HG02943 (cell line): ENCODE measurements around the gene STK32C.
"Not testable (repeated sequence)": the region's sequence is repeated elsewhere in the genome, so short reads cannot be mapped to it uniquely, and the experiment has no call there.

ENCODE experiments used
- ATAC-seq: cut with Tn5 transposase; IDR thresholded peaks from one replicate; pipeline ENCODE4 v1.9.1; 2021; ENCODE audit warnings: mild to moderate bottlenecking, low read depth, moderate library complexity; ENCODE audit not compliant: unreplicated experiment

The STK32C gene

GRCh38 chr10:132307823-132308586 is at the start of gene STK32C:
Gene STK32C (minus strand): TSS chr10:132307950. CDS start chr10:132307833, 117 bp downstream.
- ATAC-seq, result peak; percentile 65

GRCh38 chr10:132356621-132357195 is 49.0 kb upstream of the STK32C start:
- no peak for ATAC-seq

- ATAC-seq, result no peak
These were observed 48.0 kb upstream of the STK32C start for GRCh38 chr10:132355754-132356153.

GRCh38 chr10:132355297-132355696 is 47.5 kb upstream of the STK32C start:
- no peak for ATAC-seq

- no peak for ATAC-seq
These were observed 46.8 kb upstream of the STK32C start for GRCh38 chr10:132354356-132355094.

GRCh38 chr10:132353456-132354355 is 46.0 kb upstream of the STK32C start:
- no peak for ATAC-seq

GRCh38 chr10:132352462-132353308 is 44.9 kb upstream of the STK32C start:
- ATAC-seq, result not testable (repeated sequence)

GRCh38 chr10:132351611-132352010 is 43.9 kb upstream of the STK32C start:
- ATAC-seq, result no peak

GRCh38 chr10:132350946-132351345 is 43.2 kb upstream of the STK32C start:
- no peak for ATAC-seq

GRCh38 chr10:132350391-132350790 is 42.6 kb upstream of the STK32C start:
- ATAC-seq, result no peak

- no peak for ATAC-seq
These were observed 42.0 kb upstream of the STK32C start for GRCh38 chr10:132349766-132350165.

GRCh38 chr10:132347931-132348267 is 40.1 kb upstream of the STK32C start:
- ATAC-seq, result no peak

GRCh38 chr10:132347211-132347930 is 39.6 kb upstream of the STK32C start:
- no peak for ATAC-seq

GRCh38 chr10:132346806-132347205 is 39.1 kb upstream of the STK32C start:
- no peak for ATAC-seq

GRCh38 chr10:132345345-132345744 is 37.6 kb upstream of the STK32C start:
- ATAC-seq, result no peak

GRCh38 chr10:132344386-132344785 is 36.6 kb upstream of the STK32C start:
- ATAC-seq, result no peak

GRCh38 chr10:132342553-132342952 is 34.8 kb upstream of the STK32C start:
- ATAC-seq, result no peak

GRCh38 chr10:132341781-132342180 is 34.0 kb upstream of the STK32C start:
- ATAC-seq, result no peak

GRCh38 chr10:132341017-132341416 is 33.3 kb upstream of the STK32C start:
- no peak for ATAC-seq
